Kidney (tissue), 14 donors: ENCODE measurements around the gene HOXA9. TPM values are rescaled to one million over a fixed set of nuclear protein-coding genes. Genes with fewer than 3 reads are reported as not detected.

Experiments used
- DNase-seq, 5 donors: peaks; one replicate each; pipeline ENCODE4 v3.0.0-alpha.2; 2013 to 2020
- FAIRE-seq: peaks from 2 replicates; lab custom pipeline; 2012; peaks lifted over from hg19 to GRCh38; lab: Jason Lieb, UNC
- H3K27ac ChIP-seq, 2 donors: one replicate each; pipeline ENCODE4 v1.7.0; 2013; ENCODE audit warnings: low read depth in 2 of 2, low read length in 2 of 2, inconsistent platforms in 1 of 2
- H3K27me3 ChIP-seq: one replicate; pipeline ENCODE4 v1.7.1; 2013; ENCODE audit warnings: low read length, inconsistent platforms; ENCODE audit not compliant: control insufficient read depth, insufficient read depth
- H3K36me3 ChIP-seq, 3 donors: one replicate each; pipeline versions ENCODE4 v1.7.0 to v1.7.1; 2013; ENCODE audit warnings: low read length in 3 of 3, control low read depth in 1 of 3, inconsistent platforms in 1 of 3; ENCODE audit not compliant: insufficient read depth in 3 of 3, control insufficient read depth in 2 of 3
- H3K4me1 ChIP-seq, 3 donors: one replicate each; pipeline versions ENCODE4 v1.7.0 to v1.7.1; 2013; ENCODE audit warnings: low read length in 3 of 3, inconsistent platforms in 1 of 3, low read depth in 1 of 3; ENCODE audit not compliant: control insufficient read depth in 2 of 3, insufficient read depth in 2 of 3
- H3K4me3 ChIP-seq, 3 donors: one replicate each; pipeline versions ENCODE4 v1.7.0 to v1.8.1; 2013; ENCODE audit warnings: low read length in 3 of 3, control low read depth in 1 of 3, inconsistent platforms in 1 of 3
- H3K9ac ChIP-seq, 3 donors: one replicate each; pipeline versions ENCODE4 v1.7.0 to v1.7.1; 2013; ENCODE audit warnings: low read length in 3 of 3, control low read depth in 1 of 3, inconsistent platforms in 1 of 3
- H3K9me3 ChIP-seq, 3 donors: one replicate each; pipeline versions ENCODE4 v1.7.0 to v1.7.1; 2013; ENCODE audit warnings: low read length in 3 of 3, control low read depth in 1 of 3, inconsistent platforms in 1 of 3; ENCODE audit not compliant: control insufficient read depth in 2 of 3, insufficient read depth in 1 of 3
- CTCF ChIP-seq: IDR thresholded peaks from 3 replicates; pipeline ENCODE4 v1.5.1; 2012; ENCODE audit warnings: mild to moderate bottlenecking, moderate library complexity, borderline replicate concordance; ENCODE audit not compliant: insufficient read depth; ENCODE audit errors: extremely low read depth
- intact Hi-C: fragments of 100-400 bp; cut with DNase I; formaldehyde crosslinking; loops from one replicate; pipeline ENCODE4 v1.11.1; 2022
- polyA plus RNA-seq: library from polyadenylated mRNA; stranded (reverse); fragments of 350-450 nt; fragmentation: Illumina TruSeq; extraction: RNeasy Lipid Tissue Mini Kit (QIAGEN cat#74804); gene quantifications from one replicate; pipeline ENCODE4 v1.2.3, GENCODE V29; 2014; ENCODE audit warnings: low read depth, low replicate concordance; ENCODE audit not compliant: insufficient read depth
- total RNA-seq: library from RNA; stranded (reverse); fragmentation: NEBNext Ultra II Directional; extraction: Animal tissue kit (Norgen Biotek cat#: 25700); gene quantifications from one replicate; pipeline ENCODE4 v1.2.1, GENCODE V29; 2021
- donor health status: control.
- donor health status: control.
- donor health status: control.
- donor health status: control.
- donor health status: control.
- donor health status: DM: yes; HTN: yes; CAD: no.
- donor health status: Normal renal cell carcinoma (clear cell type).

HOXA9 gene
- total and polyA plus RNA-seq, 2 donors from 2014 or later, result 36.7 to 36.8 TPM

- Histone ChIP-seq H3K9me3 (no peaks in the 10 kb centered on the region), H3K4me1 (peaks cover 0 to 19% (median 9%) of the 10 kb centered on the region in 3 donors), H3K27ac (peak overlapping the region; percentile 96 to 98), H3K4me3 (peak overlapping the region; percentile 12 to 86 (median 64)), H3K9ac (peak overlapping the region in 2 of 3 donors; percentile 64 to 77), H3K27me3 (no peaks in the 10 kb centered on the region), H3K36me3 (peaks cover 0 to under 1% (median 0%) of the 10 kb centered on the region in 3 donors)
- no peak for TF ChIP-seq CTCF
- intact Hi-C loops, result loop anchor here (10.0 kb wide), 1 partner anchor 783 kb away; no protein-coding TSS in a partner anchor
- FAIRE-seq, result no peak
- DNase-seq, result peak; percentile 71 to 95 (median 93)
These were observed 7.5 kb downstream of the HOXA9 start for GRCh38 chr7:27157702-27158431.

GRCh38 chr7:27156916-27157701, 8.2 kb downstream of the HOXA9 start:
- DNase-seq (peak in 2 of 5 donors; percentile 71 to 77), FAIRE-seq (no peak)
- Histone ChIP-seq H3K27ac (peak overlapping the region; percentile 96 to 98), H3K4me1 (peaks cover 0 to 19% (median 9%) of the 10 kb centered on the region in 3 donors), H3K36me3 (no peaks in the 10 kb centered on the region), H3K9me3 (no peaks in the 10 kb centered on the region), H3K27me3 (no peaks in the 10 kb centered on the region), H3K9ac (peak overlapping the region; percentile 39 to 77 (median 64)), H3K4me3 (peak overlapping the region; percentile 47 to 83 (median 64))
- intact Hi-C loops, result loop anchor here (10.0 kb wide), 1 partner anchor 782 kb away; no protein-coding TSS in a partner anchor
- no peak for TF ChIP-seq CTCF

- peak within 1 kb of the TSS; percentile 69 to 85 (median 75) for H3K9ac ChIP-seq
- DNase-seq (peak; percentile 96 to 98 (median 96)), FAIRE-seq (no peak)
- H3K36me3 ChIP-seq, result no peaks in the 10 kb centered on the region
- peaks cover 0 to 19% (median 9%) of the 10 kb centered on the region in 3 donors for H3K4me1 ChIP-seq
- no peaks in the 10 kb centered on the region for H3K9me3 ChIP-seq
- no peak for TF ChIP-seq CTCF
- H3K4me3 ChIP-seq, result peak within 1 kb of the TSS; percentile 78 to 83 (median 82)
- peak within 1 kb of the TSS; percentile 96 to 98 for H3K27ac ChIP-seq
- no peaks in the 10 kb centered on the region for H3K27me3 ChIP-seq
- intact Hi-C loops, result loop anchor here (10.0 kb wide), 1 partner anchor 782 kb away; no protein-coding TSS in a partner anchor
These were observed 8.8 kb downstream of the HOXA9 start, which contains the start of gene HOXA7 for GRCh38 chr7:27156508-27156898. Gene HOXA7 (minus strand): TSS chr7:27156675. CDS start chr7:27156545, 130 bp downstream.
